Measurements from ENCODE around the gene NMT2. TPM values are rescaled to one million over a fixed set of nuclear protein-coding genes. Genes with fewer than 3 reads are reported as not detected.
"Not testable (repeated sequence)": the region's sequence is repeated elsewhere in the genome, so short reads cannot be mapped to it uniquely, and the experiment has no call there.

NMT2 gene
- total RNA-seq, 1 experiment from 2014 or later: 26.1 TPM

- H3K4me2 ChIP-seq (ENCODE audit: low read length); intact Hi-C loops (cut with micrococcal nuclease); ATAC-seq; CTCF ChIA-PET; H3K9me3 ChIP-seq (ENCODE audit: control insufficient read depth in 1 of 2, insufficient read depth in 1 of 2, low read depth in 1 of 2, low read length in 2 of 2); BruUV-seq (replicated peaks); H3K79me2 ChIP-seq (ENCODE audit: insufficient read depth, low read length); H3K36me3 ChIP-seq (ENCODE audit: control insufficient read depth in 1 of 2, insufficient read depth in 2 of 2, low read length in 2 of 2); H3K4me3 ChIP-seq (replicated peaks in 1 of 2; ENCODE audit: low read depth in 1 of 2, low read length in 2 of 2); H3K27ac ChIP-seq (ENCODE audit: low read depth, low read length); H3K9me2 ChIP-seq (ENCODE audit: insufficient read depth); RAD21 ChIA-PET (ENCODE audit: low non-redundant PET in 1 of 2, low total read pairs in 2 of 2, uncharacterized antibody in 2 of 2, unreplicated experiment in 2 of 2); H3K27me3 ChIP-seq (ENCODE audit: insufficient read depth, low read length); DNase-seq (ENCODE audit: low read depth, low spot score); POLR2A ChIA-PET; H2AFZ ChIP-seq (ENCODE audit: low read depth, low read length, poor library complexity, severe bottlenecking); H3K9ac ChIP-seq (ENCODE audit: low read length); H4K20me1 ChIP-seq (ENCODE audit: insufficient read depth): not testable (repeated sequence)
- peaks cover 33 to 72% of the 10 kb centered on the region in 2 experiments for H3K4me1 ChIP-seq (ENCODE audit: control insufficient read depth in 1 of 2, insufficient read depth in 2 of 2, low read length in 2 of 2)
Observed at GRCh38 chr10:15207410-15207809, 38.9 kb upstream of the NMT2 start.

- H3K4me2 ChIP-seq (ENCODE audit: low read length): peak overlapping the region; percentile 74
- H3K36me3 ChIP-seq (ENCODE audit: control insufficient read depth in 1 of 2, insufficient read depth in 2 of 2, low read length in 2 of 2): no peaks in the 10 kb centered on the region
- H4K20me1 ChIP-seq (ENCODE audit: insufficient read depth): no peaks in the 10 kb centered on the region
- no peaks in the 10 kb centered on the region for H3K79me2 ChIP-seq (ENCODE audit: insufficient read depth, low read length)
- TF ChIP-seq CBX3 (IDR thresholded peaks at IDR 0.05; ENCODE audit: low read depth) (no peak), MAX (IDR thresholded peaks at IDR 0.05) (no peak), POLR2AphosphoS5 (IDR thresholded peaks at IDR 0.05; ENCODE audit: low read depth, low read length) (no peak), ELF1 (IDR thresholded peaks at IDR 0.05; ENCODE audit: borderline replicate concordance, low read depth) (no peak), EZH2 (IDR thresholded peaks at IDR 0.05) (no peak), SP1 (IDR thresholded peaks at IDR 0.05; ENCODE audit: low read depth) (no peak), ZFX (IDR thresholded peaks at IDR 0.05) (no peak), SRF (IDR thresholded peaks at IDR 0.05; ENCODE audit: low read depth) (no peak), SIN3A (IDR thresholded peaks at IDR 0.05; ENCODE audit: low read depth) (no peak), ZNF274 (IDR thresholded peaks at IDR 0.05; ENCODE audit: low read depth, low read length) (no peak), CTCF (IDR thresholded peaks at IDR 0.05 in 2 of 3, conservative IDR thresholded peaks at IDR 0.05 in 1 of 3; ENCODE audit: borderline replicate concordance in 1 of 3, insufficient read depth in 1 of 3, low read depth in 2 of 3, low read length in 2 of 3) (no peak), RAD21 (IDR thresholded peaks at IDR 0.05; ENCODE audit: low read depth) (no peak), TCF7L2 (IDR thresholded peaks at IDR 0.05; ENCODE audit: borderline replicate concordance, extremely low read depth, insufficient read depth, insufficient read length) (no peak), ZBTB33 (IDR thresholded peaks at IDR 0.05; ENCODE audit: extremely low read depth, insufficient replicate concordance, low read length) (no peak), EZH2phosphoT487 (IDR thresholded peaks at IDR 0.05; ENCODE audit: borderline replicate concordance) (no peak), POLR2A (IDR thresholded peaks at IDR 0.05; ENCODE audit: borderline replicate concordance, extremely low read depth, insufficient read depth, insufficient read length) (no peak), JUND (IDR thresholded peaks at IDR 0.05) (no peak), FOSL1 (IDR thresholded peaks at IDR 0.05; ENCODE audit: low read depth) (no peak)
- H3K9me3 ChIP-seq (ENCODE audit: control insufficient read depth in 1 of 2, insufficient read depth in 1 of 2, low read depth in 1 of 2, low read length in 2 of 2): no peaks in the 10 kb centered on the region
- H3K27ac ChIP-seq (ENCODE audit: low read depth, low read length): peak overlapping the region; percentile 91
- 0 out of 4 replicates have a peak overlapping the region, but pooled peaks of 1 of the 2 experiments have one; percentile 36 for H3K4me3 ChIP-seq (replicated peaks in 1 of 2; ENCODE audit: low read depth in 1 of 2, low read length in 2 of 2)
- ATAC-seq (peak; percentile 1; the same call in 1 of the 2 replicates), DNase-seq (ENCODE audit: low read depth, low spot score) (no peak)
- no peak overlapping the region for H2AFZ ChIP-seq (ENCODE audit: low read depth, low read length, poor library complexity, severe bottlenecking)
- H3K4me1 ChIP-seq (ENCODE audit: control insufficient read depth in 1 of 2, insufficient read depth in 2 of 2, low read length in 2 of 2): peaks cover 42 to 77% of the 10 kb centered on the region in 2 experiments
- H3K9ac ChIP-seq (ENCODE audit: low read length): peak overlapping the region; percentile 66
- CTCF ChIA-PET: no interaction called here
- H3K9me2 ChIP-seq (ENCODE audit: insufficient read depth): no peaks in the 10 kb centered on the region
- BruUV-seq (replicated peaks): TSS peak; percentile 67
- intact Hi-C loops (cut with micrococcal nuclease): loop anchor here (5.0 kb wide), 1 partner anchor 35 kb away; the partner anchor contains the start of gene NMT2
- H3K27me3 ChIP-seq (ENCODE audit: insufficient read depth, low read length): no peaks in the 10 kb centered on the region
- POLR2A ChIA-PET: interaction anchor here (1.5 kb wide), 1 partner anchor 34 kb away, joined by 5 read pairs; the partner anchor contains the start of gene NMT2
- RAD21 ChIA-PET (ENCODE audit: low non-redundant PET in 1 of 2, low total read pairs in 2 of 2, uncharacterized antibody in 2 of 2, unreplicated experiment in 2 of 2): no interaction called here
Observed at GRCh38 chr10:15202639-15203038, 34.1 kb upstream of the NMT2 start.
